B cell (primary cell): Measurements from ENCODE around the gene ST6GALNAC3. TPM values are rescaled to one million over a fixed set of nuclear protein-coding genes. Genes with fewer than 3 reads are reported as not detected.
A peak's percentile ranks its signal among the peaks of the same experiment; 100 is the strongest.

Source experiments
- ATAC-seq: fragments of 200-7000 bp; cut with Tn5 transposase; one replicate; pipeline ENCODE4 v1.10.0; 2021; ENCODE audit warnings: low read depth, mild to moderate bottlenecking, moderate number of reproducible peaks, moderate library complexity
- CTCF ChIA-PET: fragments of 350-600 bp; sonication (Branson Sonifier 250); formaldehyde crosslinking; loops from one replicate; lab custom pipeline; 2021; ENCODE audit warnings: antibody characterized with exemption, inconsistent platforms; lab: Charles Lee
- POLR2A ChIA-PET: fragments of 350-600 bp; sonication (Branson Sonifier 250); formaldehyde crosslinking; loops from one replicate; lab custom pipeline; 2021; ENCODE audit warnings: antibody characterized with exemption; lab: Charles Lee
- DNase-seq: peaks from one replicate; pipeline ENCODE4 v3.0.0; 2013
- H2AFZ ChIP-seq: 2 replicates; pipeline ENCODE4 v1.6.1; 2012; ENCODE audit warnings: mild to moderate bottlenecking, low read depth, low read length; ENCODE audit not compliant: insufficient read depth, poor library complexity, severe bottlenecking
- H3K27ac ChIP-seq, 2 donors: 1 replicate in 1 of 2; 2 replicates in 1 of 2; pipeline ENCODE4 v1.5.1; 2012 to 2013; ENCODE audit warnings: low read length in 2 of 2, mild to moderate bottlenecking in 2 of 2, moderate library complexity in 1 of 2
- H3K27me3 ChIP-seq, 4 experiments: fragments of 200-600 bp in 1 of 4; sonication (generic) in 1 of 4; replicated peaks in 1 of 4; 1 replicate in 2 of 4; 2 replicates in 2 of 4; pipeline versions ENCODE4 v1.6.1 to v1.7.0; 2013 to 2016; ENCODE audit warnings: low read length in 3 of 4, mild to moderate bottlenecking in 2 of 4, mixed read lengths in 1 of 4, moderate library complexity in 1 of 4; ENCODE audit not compliant: insufficient read depth in 4 of 4, control insufficient read depth in 3 of 4; ENCODE audit errors: control extremely low read depth in 1 of 4
- H3K36me3 ChIP-seq, 2 experiments: replicated peaks in 1 of 2; 1 replicate in 1 of 2; 2 replicates in 1 of 2; pipeline versions ENCODE4 v1.6.1 to v1.7.1; 2013; ENCODE audit warnings: low read length in 1 of 2; ENCODE audit not compliant: insufficient read depth in 2 of 2, control insufficient read depth in 1 of 2; ENCODE audit errors: control extremely low read depth in 1 of 2, extremely low read depth in 1 of 2
- H3K4me1 ChIP-seq, 2 donors: fragments of 200-600 bp in 1 of 2; sonication (generic) in 1 of 2; 1 replicate in 1 of 2; 2 replicates in 1 of 2; pipeline versions ENCODE4 v1.5.1 to v1.6.1; 2013 to 2017; ENCODE audit warnings: low read length in 2 of 2; ENCODE audit not compliant: control insufficient read depth in 2 of 2, insufficient read depth in 2 of 2
- H3K4me2 ChIP-seq: replicated peaks from 2 replicates; pipeline ENCODE3; 2012; ENCODE audit warnings: mild to moderate bottlenecking, low read depth, low read length; ENCODE audit not compliant: poor library complexity, severe bottlenecking
- H3K4me3 ChIP-seq, 5 experiments: fragments of 200-600 bp in 1 of 5; sonication (generic) in 1 of 5; 1 replicate in 3 of 5; 2 replicates in 2 of 5; pipeline versions ENCODE4 v1.5.1 to v1.7.0; 2011 to 2016; ENCODE audit warnings: low read length in 4 of 5, mild to moderate bottlenecking in 4 of 5, low read depth in 2 of 5, control low read depth in 1 of 5, moderate library complexity in 1 of 5; ENCODE audit not compliant: insufficient read depth in 1 of 5; ENCODE audit errors: control extremely low read depth in 1 of 5, extremely low read depth in 1 of 5
- H3K79me2 ChIP-seq: fragments of 200-600 bp; sonication (generic); one replicate; pipeline ENCODE4 v1.6.0; 2016; ENCODE audit warnings: low read length; ENCODE audit not compliant: control insufficient read depth, insufficient read depth
- H3K9ac ChIP-seq: fragments of 200-600 bp; sonication (generic); 2 replicates; pipeline ENCODE4 v1.6.1; 2017; ENCODE audit warnings: mild to moderate bottlenecking, low read length, moderate library complexity
- H3K9me3 ChIP-seq, 3 donors: one replicate each; pipeline versions ENCODE4 v1.6.1 to v1.7.1; 2013; ENCODE audit warnings: low read length in 2 of 3; ENCODE audit not compliant: control insufficient read depth in 2 of 3, insufficient read depth in 1 of 3; ENCODE audit errors: control extremely low read depth in 1 of 3
- H4K20me1 ChIP-seq: 2 replicates; pipeline ENCODE4 v1.6.0; 2012; ENCODE audit warnings: mild to moderate bottlenecking, low read length; ENCODE audit not compliant: insufficient read depth, control insufficient read depth, poor library complexity, severe bottlenecking
- H3K27ac Mint-ChIP-seq: one replicate; pipeline ENCODE4 v1.8.0; 2021; ENCODE audit warnings: mixed read lengths
- H3K27me3 Mint-ChIP-seq: one replicate; pipeline ENCODE4 v1.8.0; 2021; ENCODE audit warnings: mixed read lengths
- H3K4me1 Mint-ChIP-seq: one replicate; pipeline ENCODE4 v1.8.0; 2021; ENCODE audit warnings: mixed read lengths
- H3K4me3 Mint-ChIP-seq: one replicate; pipeline ENCODE4 v1.8.0; 2021; ENCODE audit warnings: mixed read lengths
- H3K9me3 Mint-ChIP-seq: one replicate; pipeline ENCODE4 v1.8.0; 2022; ENCODE audit warnings: mixed read lengths; ENCODE audit not compliant: insufficient read depth
- EZH2 ChIP-seq: IDR thresholded peaks from 2 replicates; pipeline ENCODE4 v1.6.1; 2012; ENCODE audit warnings: borderline replicate concordance, low read depth, mild to moderate bottlenecking, moderate library complexity, low read length; ENCODE audit not compliant: insufficient read depth, poor library complexity, severe bottlenecking
- WGBS: methylation state at CpG from one replicate; pipeline ENCODE4 v1.1.5; 2013; ENCODE audit warnings: missing lambda C conversion rate; ENCODE audit not compliant: insufficient coverage; 5-methylcytosine and 5-hydroxymethylcytosine counted together
- intact Hi-C: fragments of 100-400 bp; cut with micrococcal nuclease; formaldehyde crosslinking; loops from one replicate; pipeline ENCODE4 v1.10.0; 2022
- polyA plus RNA-seq: library from polyadenylated mRNA; depleted of rRNA; stranded (reverse); fragments of >200 nt; gene quantifications from 2 replicates; pipeline ENCODE4 v1.2.3, GENCODE V29; 2012
- total RNA-seq, 2 donors: library from RNA; stranded (reverse); fragments of 120-200 nt in 1 of 2; gene quantifications; 1 replicate in 1 of 2; 2 replicates in 1 of 2; pipeline versions ENCODE4 v1.2.3 to v1.2.4, GENCODE V29; 2013 to 2022
- TF ChIP-seq, protein P1 (sequence below): fragments of 200-600 bp; IDR thresholded peaks from one replicate; pipeline ENCODE4 v1.8.0; 2022; ENCODE audit warnings: antibody characterized with exemption, mild to moderate bottlenecking

The ST6GALNAC3 gene
- total and polyA plus RNA-seq, 2 donors (not counting 1 experiment from before 2014, with no cell fraction given), result 3.0 to 17.3 TPM

DNA sequence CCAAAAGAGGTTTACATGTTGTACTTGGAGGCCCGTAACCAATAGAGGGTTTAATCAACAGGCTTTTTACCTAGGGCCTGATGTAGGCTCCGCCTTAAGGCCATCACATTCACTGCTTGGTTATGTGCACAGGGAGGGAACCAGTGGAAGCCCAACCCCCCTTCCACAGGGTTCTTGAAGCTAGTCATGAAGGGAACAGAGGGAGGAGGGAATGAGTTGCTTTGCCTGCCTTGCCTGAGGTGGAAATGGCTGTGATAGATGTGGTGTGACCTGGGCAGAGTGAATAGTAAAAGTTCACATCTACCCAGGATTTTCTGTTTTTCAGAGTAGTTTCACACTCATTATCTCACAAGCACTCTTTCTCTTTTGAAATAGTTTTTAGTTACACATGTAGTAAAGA lies 215.1 kb downstream of the ST6GALNAC3 start:
- Mint-ChIP-seq H3K4me1 (peaks cover 53% of the 10 kb centered on the region), H3K27me3 (no peaks in the 10 kb centered on the region), H3K27ac (no peak overlapping the region), H3K4me3 (no peak overlapping the region), H3K9me3 (no peaks in the 10 kb centered on the region)
- no peak for TF ChIP-seq EZH2
- TF ChIP-seq, protein P1, sequence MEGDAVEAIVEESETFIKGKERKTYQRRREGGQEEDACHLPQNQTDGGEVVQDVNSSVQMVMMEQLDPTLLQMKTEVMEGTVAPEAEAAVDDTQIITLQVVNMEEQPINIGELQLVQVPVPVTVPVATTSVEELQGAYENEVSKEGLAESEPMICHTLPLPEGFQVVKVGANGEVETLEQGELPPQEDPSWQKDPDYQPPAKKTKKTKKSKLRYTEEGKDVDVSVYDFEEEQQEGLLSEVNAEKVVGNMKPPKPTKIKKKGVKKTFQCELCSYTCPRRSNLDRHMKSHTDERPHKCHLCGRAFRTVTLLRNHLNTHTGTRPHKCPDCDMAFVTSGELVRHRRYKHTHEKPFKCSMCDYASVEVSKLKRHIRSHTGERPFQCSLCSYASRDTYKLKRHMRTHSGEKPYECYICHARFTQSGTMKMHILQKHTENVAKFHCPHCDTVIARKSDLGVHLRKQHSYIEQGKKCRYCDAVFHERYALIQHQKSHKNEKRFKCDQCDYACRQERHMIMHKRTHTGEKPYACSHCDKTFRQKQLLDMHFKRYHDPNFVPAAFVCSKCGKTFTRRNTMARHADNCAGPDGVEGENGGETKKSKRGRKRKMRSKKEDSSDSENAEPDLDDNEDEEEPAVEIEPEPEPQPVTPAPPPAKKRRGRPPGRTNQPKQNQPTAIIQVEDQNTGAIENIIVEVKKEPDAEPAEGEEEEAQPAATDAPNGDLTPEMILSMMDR, result no peak
- H3K79me2 ChIP-seq, result no peaks in the 10 kb centered on the region
- no peak overlapping the region for H3K4me3 ChIP-seq
- H3K27ac ChIP-seq, result no peak overlapping the region
- ATAC-seq (no peak), DNase-seq (no peak)
- H3K9ac ChIP-seq, result no peak overlapping the region
- intact Hi-C loops, result no loop called here
- ChIA-PET POLR2A (no interaction called here), CTCF (no interaction called here)
- WGBS, result no CpG with 5 or more reads among the region's 2 CpGs
- H3K4me2 ChIP-seq, result no peak overlapping the region
- no peaks in the 10 kb centered on the region for H3K9me3 ChIP-seq
- H3K27me3 ChIP-seq, result no peaks in the 10 kb centered on the region
- no peaks in the 10 kb centered on the region for H4K20me1 ChIP-seq
- peaks cover 10 to 59% of the 10 kb centered on the region in 2 donors for H3K4me1 ChIP-seq
- H2AFZ ChIP-seq, result no peak overlapping the region
- H3K36me3 ChIP-seq, result no peaks in the 10 kb centered on the region

DNA sequence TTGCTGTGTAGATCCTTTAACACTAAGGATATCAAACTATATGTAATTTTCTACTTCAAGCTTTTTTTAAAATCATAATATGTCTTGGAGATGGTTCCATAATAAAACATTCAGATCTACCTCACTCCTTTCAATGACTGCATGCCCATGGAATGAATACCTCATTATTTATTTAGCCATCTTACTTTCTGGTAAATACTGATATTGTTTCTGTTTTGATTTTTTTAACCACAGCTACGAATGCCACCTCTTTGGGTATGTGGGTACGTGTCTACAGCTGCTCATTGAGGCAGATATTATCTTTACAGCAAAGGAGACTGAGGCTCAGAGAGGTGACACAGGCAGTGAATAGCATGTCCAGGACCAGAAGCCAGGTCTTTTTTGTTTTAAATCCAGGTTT lies 215.7 kb downstream of the ST6GALNAC3 start:
- H3K27me3 Mint-ChIP-seq, result no peaks in the 10 kb centered on the region

More for the DNA sequence above, 215.7 kb downstream of the ST6GALNAC3 start:
- Histone ChIP-seq H3K4me1 (peaks cover 10 to 60% of the 10 kb centered on the region in 2 donors), H3K9me3 (no peaks in the 10 kb centered on the region), H3K27ac (no peak overlapping the region), H3K36me3 (no peaks in the 10 kb centered on the region), H3K27me3 (no peaks in the 10 kb centered on the region), H3K4me3 (no peak overlapping the region), H4K20me1 (no peaks in the 10 kb centered on the region), H3K79me2 (no peaks in the 10 kb centered on the region), H3K4me2 (peak overlapping the region; percentile 23), H3K9ac (no peak overlapping the region), H2AFZ (no peak overlapping the region)
- WGBS, result no CpG with 5 or more reads among the region's 2 CpGs
- intact Hi-C loops, result no loop called here
- no peak overlapping the region for H3K4me3 Mint-ChIP-seq
- no peaks in the 10 kb centered on the region for H3K9me3 Mint-ChIP-seq
- peaks cover 52% of the 10 kb centered on the region for H3K4me1 Mint-ChIP-seq
- ChIA-PET POLR2A (no interaction called here), CTCF (no interaction called here)
- TF ChIP-seq, protein P1, result no peak
- no peak for TF ChIP-seq EZH2
- H3K27ac Mint-ChIP-seq, result no peak overlapping the region
- ATAC-seq (no peak), DNase-seq (no peak)
